HG02571 (cell line): ENCODE results near the gene ITPRID2.
"Not testable (repeated sequence)": the region's sequence is repeated elsewhere in the genome, so short reads cannot be mapped to it uniquely, and the experiment has no call there.

ENCODE experiments used
- ATAC-seq: cut with Tn5 transposase; IDR thresholded peaks from one replicate; pipeline ENCODE4 v1.9.1; 2021; ENCODE audit warnings: mild to moderate bottlenecking, moderate library complexity; ENCODE audit not compliant: unreplicated experiment

ITPRID2 gene

GRCh38 chr2:181915102-181915501 lies 23.6 kb downstream of the ITPRID2 start:
- no peak for ATAC-seq

- ATAC-seq, result no peak
Measured at GRCh38 chr2:181916726-181917718, 25.5 kb downstream of the ITPRID2 start.

DNA sequence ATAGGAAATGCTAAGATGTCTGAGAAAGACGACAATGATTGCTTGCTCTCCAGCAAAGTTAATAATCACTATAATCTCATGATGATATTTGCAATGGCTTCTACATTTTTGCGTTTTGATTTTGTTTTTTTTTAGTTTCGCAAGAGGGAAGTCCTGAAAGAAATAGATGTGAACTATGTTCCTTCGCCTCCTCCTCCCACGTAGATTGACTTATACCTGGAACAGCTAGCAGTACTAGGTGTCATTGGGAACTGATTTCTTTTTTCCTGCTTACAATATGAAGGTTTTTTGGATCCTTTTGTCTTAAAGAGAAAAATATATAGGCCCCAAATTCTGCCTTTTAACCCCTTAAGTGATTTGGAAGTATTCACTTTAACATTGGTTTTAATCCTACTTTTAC lies 26.7 kb downstream of the ITPRID2 start:
- ATAC-seq, result no peak

GRCh38 chr2:181923121-181923520 lies 31.6 kb downstream of the ITPRID2 start:
- ATAC-seq, result no peak

GRCh38 chr2:181924336-181924735 lies 32.8 kb downstream of the ITPRID2 start:
- no peak for ATAC-seq

- no peak for ATAC-seq
Measured at GRCh38 chr2:181934694-181935093, 43.2 kb downstream of the ITPRID2 start.

DNA sequence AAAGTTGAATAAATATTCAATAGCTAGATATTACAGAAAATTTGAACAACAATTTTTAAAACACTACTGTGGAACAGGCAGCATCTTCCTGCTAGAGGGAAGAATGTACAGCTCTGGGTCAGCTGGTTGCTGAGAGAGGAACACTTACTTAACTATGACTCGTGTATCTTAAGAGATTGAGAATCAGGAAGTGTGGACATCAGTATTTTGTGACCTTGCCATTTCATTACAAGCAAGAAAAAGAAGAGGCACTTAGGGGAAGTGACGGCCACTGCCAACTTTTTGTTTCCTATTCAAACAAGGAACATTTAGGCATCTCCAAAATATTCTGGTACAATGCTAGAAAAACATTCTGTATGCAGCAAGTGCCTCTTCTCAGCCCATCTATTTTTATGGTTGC lies 45.9 kb downstream of the ITPRID2 start:
- no peak for ATAC-seq

DNA sequence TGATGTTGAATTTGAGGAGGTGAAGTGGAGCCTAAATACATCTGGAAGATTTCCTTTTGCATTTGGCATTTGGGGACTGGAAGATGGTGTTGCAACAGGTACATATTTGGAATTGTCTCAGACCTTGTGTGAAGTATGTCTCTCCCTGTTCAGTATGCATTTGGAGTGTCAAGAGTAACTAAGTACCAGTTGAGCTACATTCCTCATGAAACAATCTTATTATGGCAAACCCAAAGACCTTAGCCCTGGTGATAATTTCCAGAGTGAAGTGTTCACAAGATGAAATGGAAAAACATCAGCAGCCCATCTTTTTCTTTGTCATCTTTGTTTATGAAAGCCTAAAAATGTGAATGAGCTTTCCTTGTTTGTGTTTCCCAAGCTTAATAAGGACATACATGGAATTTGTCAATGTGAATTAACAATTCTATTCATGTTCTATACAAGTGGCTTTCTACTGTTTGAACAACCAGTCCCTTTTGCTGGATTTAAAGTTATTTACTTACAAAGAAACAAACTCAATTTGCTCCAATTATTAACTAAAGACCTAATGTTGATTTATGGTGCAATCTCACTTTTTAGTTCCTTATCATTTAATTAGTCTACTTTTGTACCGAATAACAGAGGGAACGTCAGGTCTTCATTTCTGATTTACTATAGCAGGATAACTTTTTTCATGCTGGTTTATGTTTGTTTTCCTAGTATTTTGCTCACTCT lies 52.0 kb downstream of the ITPRID2 start:
- ATAC-seq, result no peak

GRCh38 chr2:181944164-181944913 lies 52.8 kb downstream of the ITPRID2 start:
- no peak for ATAC-seq

- ATAC-seq, result no peak
Measured at GRCh38 chr2:181944914-181945291, 53.4 kb downstream of the ITPRID2 start.

GRCh38 chr2:181946444-181947127 lies 55.1 kb downstream of the ITPRID2 start:
- no peak for ATAC-seq

DNA sequence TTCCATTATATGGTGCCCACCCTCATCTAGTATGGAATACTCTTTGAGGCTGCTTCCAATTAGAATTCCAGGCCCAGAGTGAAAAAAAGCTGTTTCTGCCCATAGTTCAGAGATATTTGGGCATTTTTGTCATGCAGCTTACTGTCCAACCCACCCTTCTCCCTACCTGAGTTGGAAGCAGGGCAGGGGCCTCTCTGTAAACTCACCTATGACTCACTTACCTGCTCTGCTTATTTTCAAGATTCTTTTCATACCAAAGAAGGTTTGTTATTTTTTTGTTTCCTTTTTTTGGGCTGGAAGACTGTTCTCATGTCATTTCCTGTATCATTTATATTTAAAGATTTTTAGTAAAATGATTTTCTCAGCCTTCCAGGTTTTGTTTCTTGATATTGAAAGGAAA lies 55.7 kb downstream of the ITPRID2 start:
- no peak for ATAC-seq

DNA sequence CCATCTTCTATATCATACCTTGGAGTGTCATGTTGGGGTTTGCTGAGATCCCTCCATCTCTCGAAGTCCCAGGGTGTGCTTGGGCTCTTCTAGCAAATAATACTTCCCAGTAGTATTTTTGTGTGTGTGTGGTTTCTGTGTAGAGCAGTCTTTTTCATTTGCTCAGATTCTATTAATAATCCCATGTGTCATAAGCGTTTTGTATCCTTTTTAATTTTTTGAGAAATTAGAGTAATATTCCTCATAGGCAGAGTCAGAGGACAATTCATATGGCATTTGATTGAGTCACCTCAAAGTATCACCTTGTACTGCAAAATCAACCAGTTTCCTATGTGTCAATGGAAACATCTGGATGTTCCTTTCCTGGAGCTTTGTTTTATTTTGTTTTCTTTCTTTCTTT lies 56.7 kb downstream of the ITPRID2 start:
- no peak for ATAC-seq

- ATAC-seq, result no peak
Measured at GRCh38 chr2:181949047-181949446, 57.5 kb downstream of the ITPRID2 start.

- no peak for ATAC-seq
Measured at GRCh38 chr2:181952404-181953226, 61.1 kb downstream of the ITPRID2 start.

- no peak for ATAC-seq
Measured at GRCh38 chr2:181953881-181954537, 62.5 kb downstream of the ITPRID2 start.

DNA sequence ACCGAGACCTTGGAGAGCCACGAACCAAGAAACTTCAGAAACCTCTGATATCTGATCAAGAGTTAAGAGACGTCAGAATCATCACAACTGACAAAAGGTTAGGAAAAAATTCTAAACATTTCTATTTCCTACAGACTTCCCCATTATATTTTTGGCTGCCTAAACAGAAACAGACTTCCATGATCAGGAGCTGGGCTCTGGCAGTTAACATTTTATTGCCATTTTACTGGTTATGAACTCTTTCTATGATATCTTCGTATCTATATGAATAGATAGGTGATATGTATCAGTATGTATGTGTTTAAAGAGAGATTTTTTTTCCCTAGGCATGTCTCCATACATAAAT lies 63.0 kb downstream of the ITPRID2 start:
- ATAC-seq, result no peak

DNA sequence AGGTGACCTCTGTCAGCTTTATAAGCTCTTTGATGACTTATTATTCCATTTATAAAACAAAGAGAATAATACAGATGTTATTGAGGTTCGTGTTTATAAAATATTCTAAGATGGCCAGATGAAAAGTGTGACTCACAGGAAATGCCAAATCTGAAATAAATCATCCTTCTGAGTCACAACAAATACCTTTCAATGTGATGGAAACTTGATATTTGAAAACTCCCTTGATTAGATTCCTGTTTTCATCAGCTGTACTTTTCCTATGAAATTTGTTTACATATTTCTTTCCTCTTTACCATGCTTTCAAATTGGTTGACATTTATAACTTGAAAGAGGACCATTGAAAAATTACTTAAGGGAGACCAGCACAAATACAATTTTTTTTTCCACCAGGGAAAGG lies 63.5 kb downstream of the ITPRID2 start:
- no peak for ATAC-seq

DNA sequence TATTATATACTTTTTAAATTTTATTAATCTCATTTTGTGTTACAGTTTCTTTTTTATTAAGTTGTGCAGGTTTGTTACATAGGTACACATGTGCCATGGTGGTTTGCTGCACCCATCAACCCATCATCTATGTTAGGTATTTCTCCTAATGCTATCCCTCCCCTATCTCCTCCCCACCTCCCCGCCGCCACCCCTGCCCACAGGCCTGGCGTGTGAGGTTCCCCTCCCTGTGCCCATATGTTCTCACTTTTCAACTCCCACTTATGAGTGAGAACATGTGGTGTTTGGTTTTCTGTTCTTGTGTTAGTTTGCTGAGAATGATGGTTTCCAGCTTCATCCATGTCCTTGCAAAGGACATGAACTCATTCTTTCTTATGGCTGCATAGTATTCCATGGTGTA lies 64.3 kb downstream of the ITPRID2 start:
- not testable (repeated sequence) for ATAC-seq
